Transverse colon (tissue), 4 donors: ENCODE data around the gene HNMT. TPM values are rescaled to one million over a fixed set of nuclear protein-coding genes. Genes with fewer than 3 reads are reported as not detected.

Source experiments
- DNase-seq: peaks from one replicate; pipeline ENCODE4 v3.0.0-alpha.2; 2019
- H3K27ac ChIP-seq, 4 donors: fragments of 200-600 bp; sonication (generic); 2 replicates each; pipeline ENCODE4 v1.5.1; 2016 to 2018; ENCODE audit warnings: inconsistent platforms in 4 of 4
- H3K27me3 ChIP-seq: fragments of 200-600 bp; sonication (generic); 2 replicates; pipeline ENCODE4 v1.5.1; 2017; ENCODE audit warnings: inconsistent platforms
- H3K36me3 ChIP-seq, 4 donors: fragments of 200-600 bp; sonication (generic); 2 replicates each; pipeline ENCODE4 v1.5.1; 2017 to 2019; ENCODE audit warnings: inconsistent platforms in 4 of 4
- H3K4me1 ChIP-seq, 4 donors: fragments of 200-600 bp; sonication (generic); 2 replicates each; pipeline ENCODE4 v1.5.1; 2017 to 2020; ENCODE audit warnings: inconsistent platforms in 4 of 4
- H3K4me3 ChIP-seq, 4 donors: fragments of 200-600 bp; sonication (generic); 1 replicate in 1 of 4; 2 replicates in 3 of 4; pipeline versions ENCODE4 v1.5.1 to v1.6.1; 2017 to 2019; ENCODE audit warnings: inconsistent platforms in 4 of 4
- H3K9me3 ChIP-seq, 2 donors: fragments of 200-600 bp; sonication (generic); 2 replicates each; pipeline ENCODE4 v1.5.1; 2017 to 2019; ENCODE audit warnings: inconsistent platforms in 2 of 2
- CTCF ChIP-seq, 5 experiments: fragments of 200-600 bp in 3 of 5; fragments of 450-650 bp in 2 of 5; sonication (generic) in 3 of 5; IDR thresholded peaks; 1 replicate in 2 of 5; 2 replicates in 3 of 5; pipeline ENCODE4 v1.5.1; 2016 to 2017; ENCODE audit warnings: antibody characterized with exemption in 5 of 5, inconsistent platforms in 3 of 5, mild to moderate bottlenecking in 2 of 5, moderate library complexity in 1 of 5
- EP300 ChIP-seq: sonication (generic); formaldehyde crosslinking; IDR thresholded peaks from one replicate; pipeline ENCODE4 v1.6.1; 2017; ENCODE audit warnings: antibody characterized with exemption, low read depth
- POLR2A ChIP-seq: fragments of 450-650 bp; IDR thresholded peaks from one replicate; pipeline ENCODE4 v1.6.1; 2016; ENCODE audit warnings: antibody characterized with exemption, mild to moderate bottlenecking, moderate library complexity
- POLR2AphosphoS5 ChIP-seq, 3 donors: sonication (generic); formaldehyde crosslinking; IDR thresholded peaks; one replicate each; pipeline ENCODE4 v1.6.1; 2016; ENCODE audit warnings: antibody characterized with exemption in 3 of 3
- WGBS, 2 donors: methylation state at CpG; one replicate each; pipeline ENCODE4 v1.1.5; 2018; ENCODE audit warnings: low coverage in 1 of 2; 5-methylcytosine and 5-hydroxymethylcytosine counted together
- in situ Hi-C, 4 donors: fragments of 200-750 bp; cut with MboI; loops; one replicate each; pipeline versions ENCODE4 v1.15.0 to v1.15.1; 2017; ENCODE audit warnings: low sequenced_read_pairs in 3 of 4, low pct_ligation_motif_present in 1 of 4, low pct_unique_long_range_greater_than_20kb in 1 of 4
- intact Hi-C: fragments of 100-400 bp; cut with DNase I; formaldehyde crosslinking; loops from one replicate; pipeline ENCODE4 v1.15.1; 2023; ENCODE audit warnings: low total_unique reads
- total RNA-seq, 4 donors: library from RNA; depleted of rRNA; stranded (reverse); fragments of >200 nt; gene quantifications; one replicate each; pipeline ENCODE4 v1.1.0, GENCODE V29; 2016

HNMT gene
- total RNA-seq, 4 donors from 2014 or later = 36.3 to 64.9 (median 48.4) TPM

DNA sequence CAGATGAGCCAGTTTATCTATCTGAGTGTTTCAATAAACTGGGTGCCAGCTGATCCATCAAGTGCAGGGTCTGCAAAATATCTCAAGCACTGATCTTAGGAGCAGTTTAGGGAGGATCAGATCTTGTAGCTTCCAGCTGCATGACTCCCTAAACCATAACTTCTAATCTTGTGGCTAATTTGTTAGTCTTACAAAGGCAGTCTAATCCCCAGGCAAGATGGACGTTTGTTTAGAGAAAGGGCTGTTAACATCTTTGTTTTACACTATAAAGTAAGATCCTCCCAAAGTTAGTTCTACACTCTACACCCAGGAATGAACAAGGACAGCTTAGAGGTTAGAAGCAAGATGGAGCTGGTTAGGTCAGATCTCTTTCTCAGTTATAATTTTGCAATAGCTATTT is 28.7 kb upstream of the HNMT start:
- no peaks in the 10 kb centered on the region for H3K27me3 ChIP-seq
- no peak overlapping the region for H3K27ac ChIP-seq
- in situ Hi-C loops (loop anchor here in 2 of 4 donors (25.0 kb wide), 2 partner anchors 152 to 452 kb away; no protein-coding TSS in a partner anchor), intact Hi-C loops (no loop called here)
- H3K4me1 ChIP-seq = peaks cover 0 to 2% (median 0%) of the 10 kb centered on the region in 4 donors
- H3K36me3 ChIP-seq = no peaks in the 10 kb centered on the region
- no peak for DNase-seq
- TF ChIP-seq EP300 (no peak), CTCF (IDR thresholded peaks at IDR 0.05) (no peak), POLR2AphosphoS5 (IDR thresholded peaks at IDR 0.05) (no peak), POLR2A (no peak)
- WGBS, 2 donors = 33% methylated on average over 1 of the region's 1 CpG; no CpG with 5 or more reads in 1 of the 2 donors
- H3K4me3 ChIP-seq = no peak overlapping the region
- peaks cover 0 to 4% of the 10 kb centered on the region in 2 donors for H3K9me3 ChIP-seq

- 78 to 80% methylated on average over 1 to 4 of the region's 4 CpGs for WGBS, 2 donors
- in situ Hi-C loops = loop anchor here in 2 of 4 donors (25.0 kb wide), 2 partner anchors 150 to 450 kb away; no protein-coding TSS in a partner anchor
These were observed 27.0 kb upstream of the HNMT start for GRCh38 chr2:137937246-137937645.

GRCh38 chr2:137937778-137938177 is 26.5 kb upstream of the HNMT start:
- 73 to 75% methylated on average over 2 to 3 of the region's 3 CpGs for WGBS, 2 donors
- in situ Hi-C loops = loop anchor here in 2 of 4 donors (25.0 kb wide), 2 partner anchors 150 to 450 kb away; no protein-coding TSS in a partner anchor

More at GRCh38 chr2:137937246-137937645, 27.0 kb upstream of the HNMT start:
- Histone ChIP-seq H3K27ac (no peak overlapping the region), H3K4me3 (no peak overlapping the region), H3K27me3 (no peaks in the 10 kb centered on the region), H3K9me3 (peaks cover 0 to 4% of the 10 kb centered on the region in 2 donors), H3K4me1 (peaks cover 0 to 18% (median 0%) of the 10 kb centered on the region in 4 donors), H3K36me3 (no peaks in the 10 kb centered on the region)
- TF ChIP-seq EP300 = no peak
- TF ChIP-seq POLR2A = no peak
- no peak for TF ChIP-seq POLR2AphosphoS5 (IDR thresholded peaks at IDR 0.05)
- TF ChIP-seq CTCF (IDR thresholded peaks at IDR 0.05) = no peak
- DNase-seq = no peak
- intact Hi-C loops = no loop called here

DNA sequence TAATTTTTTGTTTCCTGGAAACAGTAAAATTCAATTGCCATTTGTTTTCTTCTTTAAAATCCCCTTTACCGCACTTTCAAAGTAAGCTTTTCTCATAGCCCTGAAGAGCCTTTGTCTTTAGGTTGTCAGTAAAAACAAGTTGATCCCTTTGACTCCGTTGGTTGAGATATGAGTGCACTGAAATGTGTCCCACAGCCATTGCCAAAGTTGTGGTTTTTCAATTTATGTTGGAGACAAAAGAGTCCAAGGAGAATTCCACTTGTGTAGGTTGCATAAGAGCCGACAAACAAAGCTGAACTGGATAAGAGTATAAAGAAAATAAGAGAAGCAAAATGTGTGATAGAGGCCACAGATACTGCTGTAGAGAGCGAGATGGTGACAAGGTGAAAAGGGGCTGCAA is 26.1 kb upstream of the HNMT start:
- in situ Hi-C loops = loop anchor here in 2 of 4 donors (25.0 kb wide), 2 partner anchors 149 to 449 kb away; no protein-coding TSS in a partner anchor
- 83 to 84% methylated on average over 4 of the region's 4 CpGs for WGBS, 2 donors
- Histone ChIP-seq H3K9me3 (peaks cover 0 to 4% of the 10 kb centered on the region in 2 donors), H3K4me3 (no peak overlapping the region), H3K36me3 (no peaks in the 10 kb centered on the region), H3K4me1 (peaks cover 0 to 22% (median 0%) of the 10 kb centered on the region in 4 donors), H3K27ac (no peak overlapping the region), H3K27me3 (no peaks in the 10 kb centered on the region)
- no peak for DNase-seq
- intact Hi-C loops = no loop called here
- TF ChIP-seq POLR2AphosphoS5 (IDR thresholded peaks at IDR 0.05) = no peak
- TF ChIP-seq CTCF (IDR thresholded peaks at IDR 0.05) = no peak
- TF ChIP-seq POLR2A = no peak
- no peak for TF ChIP-seq EP300

More at GRCh38 chr2:137937778-137938177, 26.5 kb upstream of the HNMT start:
- H3K4me3 ChIP-seq = no peak overlapping the region
- no peak for TF ChIP-seq EP300
- TF ChIP-seq CTCF (IDR thresholded peaks at IDR 0.05) = no peak
- TF ChIP-seq POLR2AphosphoS5 (IDR thresholded peaks at IDR 0.05) = no peak
- TF ChIP-seq POLR2A = no peak
- peaks cover 0 to 4% of the 10 kb centered on the region in 2 donors for H3K9me3 ChIP-seq
- H3K27me3 ChIP-seq = no peaks in the 10 kb centered on the region
- DNase-seq = no peak
- no peak overlapping the region for H3K27ac ChIP-seq
- H3K36me3 ChIP-seq = no peaks in the 10 kb centered on the region
- peaks cover 0 to 22% (median 0%) of the 10 kb centered on the region in 4 donors for H3K4me1 ChIP-seq
- intact Hi-C loops = no loop called here
